GM13977 (cell line): ENCODE measurements around the gene KCNV2.
"Not testable (repeated sequence)": the region's sequence is repeated elsewhere in the genome, so short reads cannot be mapped to it uniquely, and the experiment has no call there.

ENCODE experiments used
- DNase-seq: peaks from one replicate; pipeline ENCODE4 v3.0.0; 2012; ENCODE audit warnings: low spot score
- CTCF ChIP-seq: IDR thresholded peaks from 2 replicates; pipeline ENCODE4 v1.5.1; 2012; ENCODE audit warnings: mild to moderate bottlenecking, control low read depth; ENCODE audit not compliant: insufficient read depth; ENCODE audit errors: extremely low read depth, missing control alignments
- in situ Hi-C: fragments of 300-500 bp; cut with MboI; formaldehyde crosslinking; loops from one replicate; pipeline ENCODE4 v1.12.0; 2022; ENCODE audit warnings: low sequenced_read_pairs, low pct_unique_long_range_greater_than_20kb, mixed read lengths, inconsistent platforms; ENCODE audit not compliant: unreplicated experiment

KCNV2 gene

DNA sequence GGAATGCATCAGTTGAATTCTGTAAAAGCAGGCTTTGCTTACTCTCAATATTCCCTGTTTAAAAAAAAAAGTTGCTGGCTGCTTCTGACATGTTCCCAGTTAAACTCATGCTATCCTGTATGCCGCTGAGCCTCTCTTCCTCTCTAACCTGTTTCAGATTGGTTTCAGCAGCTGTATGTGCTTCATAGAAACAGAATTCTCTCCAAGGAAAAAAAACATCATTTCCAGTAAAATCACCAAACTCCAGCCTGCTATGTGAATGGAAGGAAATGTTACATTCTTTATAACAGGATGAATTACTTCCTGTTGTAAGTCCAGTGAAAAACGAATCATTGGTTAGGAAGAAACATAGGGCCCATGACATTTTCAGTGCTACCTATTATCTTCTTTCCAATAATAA is 25.7 kb upstream of the KCNV2 start:
- DNase-seq = no peak
- no peak for TF ChIP-seq CTCF
- in situ Hi-C loops = no loop called here

DNA sequence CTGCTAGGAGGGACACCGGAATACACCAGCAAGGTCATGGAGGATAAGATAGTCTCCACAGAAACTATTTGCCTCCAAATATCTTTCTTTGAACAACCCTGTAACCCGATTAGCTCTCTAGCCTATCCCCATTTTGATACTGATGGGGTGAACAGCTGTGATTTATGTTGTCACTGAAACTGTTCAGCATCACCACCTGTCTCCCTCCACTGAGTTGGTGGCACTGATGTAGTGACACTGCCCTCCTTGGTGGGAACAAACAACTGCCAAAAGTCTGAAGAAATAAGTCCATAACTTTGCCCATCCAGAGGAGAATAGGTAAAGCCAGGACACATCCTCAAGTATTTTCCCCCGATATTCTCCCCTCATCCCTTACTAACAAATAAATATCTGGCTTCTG is 24.3 kb upstream of the KCNV2 start:
- no peak for DNase-seq
- in situ Hi-C loops = no loop called here
- no peak for TF ChIP-seq CTCF

DNA sequence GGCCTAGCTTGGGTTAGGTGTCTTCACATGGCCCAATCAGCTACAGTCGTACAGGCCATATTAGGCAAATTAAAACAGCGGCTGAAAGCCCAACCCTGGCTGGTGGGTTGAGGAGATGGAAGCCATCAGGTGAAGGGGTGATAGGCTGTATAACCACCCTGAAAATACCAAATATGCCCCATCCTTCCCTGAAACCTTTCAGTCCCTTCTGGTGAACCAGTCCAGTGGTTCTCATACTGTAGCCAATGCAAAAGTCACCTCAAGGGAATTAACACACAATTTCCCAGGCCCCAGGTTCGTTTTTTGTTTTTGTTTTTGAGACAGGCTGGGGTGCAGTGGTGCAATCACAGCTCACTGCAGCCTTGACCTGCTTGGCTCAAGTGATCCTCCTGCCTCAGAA is 19.8 kb upstream of the KCNV2 start:
- no peak for TF ChIP-seq CTCF
- DNase-seq = no peak
- in situ Hi-C loops = no loop called here

GRCh38 chr9:2700398-2700797 is 16.9 kb upstream of the KCNV2 start:
- in situ Hi-C loops = loop anchor here (25.0 kb wide), 1 partner anchor 363 kb away; no protein-coding TSS in a partner anchor
- no peak for DNase-seq
- TF ChIP-seq CTCF = no peak

- in situ Hi-C loops = loop anchor here (25.0 kb wide), 1 partner anchor 364 kb away; no protein-coding TSS in a partner anchor
- no peak for TF ChIP-seq CTCF
- no peak for DNase-seq
These were observed 16.3 kb upstream of the KCNV2 start for GRCh38 chr9:2700909-2701550.

DNA sequence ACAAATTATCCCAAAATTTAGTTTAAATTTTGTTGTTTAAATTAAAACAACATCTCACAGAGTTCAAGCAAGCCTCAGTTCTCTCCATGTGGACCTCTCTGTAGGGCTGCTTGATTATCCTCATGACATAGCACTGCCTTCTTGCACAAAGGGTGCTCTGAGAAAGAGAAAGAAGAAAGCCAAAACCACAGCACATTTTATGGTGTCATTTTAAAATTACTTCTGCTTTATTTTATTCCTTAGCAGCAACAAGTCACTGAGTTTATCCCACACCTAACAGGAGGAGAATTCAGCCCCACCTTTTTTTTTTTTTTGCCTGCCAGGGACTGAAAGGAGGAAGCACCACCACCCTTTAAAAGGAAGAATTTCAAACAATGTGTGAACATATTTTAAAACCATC is 12.8 kb upstream of the KCNV2 start:
- no peak for DNase-seq
- TF ChIP-seq CTCF = no peak
- in situ Hi-C loops = loop anchor here (25.0 kb wide), 1 partner anchor 367 kb away; no protein-coding TSS in a partner anchor

DNA sequence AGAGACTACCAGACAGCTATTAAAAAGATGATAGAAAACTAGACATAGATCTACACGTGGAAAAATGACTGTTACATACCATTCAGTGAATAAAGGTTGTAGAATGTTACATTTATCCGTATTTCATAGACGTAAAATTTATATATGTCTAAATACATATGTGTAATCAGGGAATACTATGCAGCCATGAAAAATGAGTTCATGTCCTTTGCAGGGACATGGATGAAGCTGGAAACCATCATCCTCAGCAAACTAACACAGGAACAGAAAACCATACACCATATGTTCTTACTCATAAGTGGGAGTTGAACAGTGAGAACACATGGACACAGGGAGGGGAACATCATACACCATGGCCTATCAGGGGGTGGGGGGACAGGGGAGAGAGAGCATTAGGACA is 10.1 kb upstream of the KCNV2 start:
- DNase-seq = not testable (repeated sequence)
- in situ Hi-C loops = loop anchor here (25.0 kb wide), 1 partner anchor 370 kb away; no protein-coding TSS in a partner anchor
